VCaP (cell line): ENCODE results near the gene BBS9.

Experiments
- H3K27ac ChIP-seq: fragments of 450-650 bp; 2 replicates; pipeline ENCODE4 v1.5.1; 2017
- CTCF ChIP-seq: fragments of 450-650 bp; conservative IDR thresholded peaks from 2 replicates; pipeline ENCODE4 v1.5.1; 2017; ENCODE audit warnings: mild to moderate bottlenecking, moderate library complexity

Gene BBS9

GRCh38 chr7:33632840-33633525, 503.6 kb downstream of the BBS9 start:
- TF ChIP-seq CTCF: no peak

GRCh38 chr7:33634606-33635005, 505.2 kb downstream of the BBS9 start:
- no peak for TF ChIP-seq CTCF

More at GRCh38 chr7:33632840-33633525, 503.6 kb downstream of the BBS9 start:
- H3K27ac ChIP-seq: no peak overlapping the region

GRCh38 chr7:33636359-33636758, 507.0 kb downstream of the BBS9 start:
- no peak for TF ChIP-seq CTCF

More at GRCh38 chr7:33634606-33635005, 505.2 kb downstream of the BBS9 start:
- H3K27ac ChIP-seq: no peak overlapping the region

GRCh38 chr7:33639552-33640197, 510.3 kb downstream of the BBS9 start:
- no peak for TF ChIP-seq CTCF
- no peak overlapping the region for H3K27ac ChIP-seq

More at GRCh38 chr7:33636359-33636758, 507.0 kb downstream of the BBS9 start:
- H3K27ac ChIP-seq: no peak overlapping the region

- no peak overlapping the region for H3K27ac ChIP-seq
- no peak for TF ChIP-seq CTCF
Observed at GRCh38 chr7:33640741-33641140, 511.4 kb downstream of the BBS9 start.

- no peak overlapping the region for H3K27ac ChIP-seq
- TF ChIP-seq CTCF: no peak
Observed at GRCh38 chr7:33642312-33642711, 512.9 kb downstream of the BBS9 start.

- TF ChIP-seq CTCF: no peak
- H3K27ac ChIP-seq: no peak overlapping the region
Observed at GRCh38 chr7:33643530-33643929, 514.2 kb downstream of the BBS9 start.
